Uterus (tissue), 2 donors: Measurements from ENCODE around the gene CD151.

ENCODE experiments used
- CTCF ChIP-seq, 4 experiments: fragments of 200-600 bp in 2 of 4; fragments of 450-650 bp in 2 of 4; sonication (generic) in 2 of 4; IDR thresholded peaks; one replicate each; pipeline ENCODE4 v1.5.1; 2016 to 2019; ENCODE audit warnings: antibody characterized with exemption in 4 of 4, mild to moderate bottlenecking in 2 of 4, moderate library complexity in 1 of 4
- POLR2A ChIP-seq, 2 donors: fragments of 450-650 bp; IDR thresholded peaks; one replicate each; pipeline ENCODE4 v1.6.1; 2016; ENCODE audit warnings: antibody characterized with exemption in 2 of 2, mild to moderate bottlenecking in 1 of 2, moderate library complexity in 1 of 2

- TF ChIP-seq CTCF (IDR thresholded peaks at IDR 0.05) (no peak), POLR2A (IDR thresholded peaks at IDR 0.05) (no peak)
These were observed 43.1 kb downstream of the CD151 start for GRCh38 chr11:875769-876301.
